Brain microvascular endothelial cell (primary cell): ENCODE results near the gene ERCC6.

Source experiments
- DNase-seq: peaks from one replicate; pipeline ENCODE4 v3.0.0-alpha.2; 2020
- H3K27ac ChIP-seq: fragments of 250-450 bp; sonication (Bioruptor Pico); 2 replicates; pipeline ENCODE4 v1.5.1; 2020; ENCODE audit warnings: mild to moderate bottlenecking, moderate library complexity
- H3K27me3 ChIP-seq: fragments of 250-450 bp; sonication (Bioruptor Pico); replicated peaks from 2 replicates; pipeline ENCODE4 v1.5.1; 2020; ENCODE audit warnings: mild to moderate bottlenecking
- H3K36me3 ChIP-seq: fragments of 250-450 bp; sonication (Bioruptor Pico); replicated peaks from 2 replicates; pipeline ENCODE4 v1.5.1; 2020; ENCODE audit warnings: mild to moderate bottlenecking
- H3K4me3 ChIP-seq: 2 replicates; pipeline ENCODE4 v1.5.1; 2011; ENCODE audit warnings: low read depth, mild to moderate bottlenecking, control low read depth, low read length, moderate library complexity
- CTCF ChIP-seq: IDR thresholded peaks from 2 replicates; pipeline ENCODE4 v1.5.1; 2011; ENCODE audit warnings: low read depth, mild to moderate bottlenecking, moderate library complexity, low read length, control low read depth, inconsistent platforms; ENCODE audit errors: missing control alignments
- in situ Hi-C: cut with HindIII; loops from 2 replicates; pipeline ENCODE4 v1.10.0; 2017; ENCODE audit warnings: low sequenced_read_pairs, low pct_ligation_motif_present

The ERCC6 gene

GRCh38 chr10:49577182-49577925, 38.4 kb upstream of the ERCC6 start:
- in situ Hi-C loops, result no loop called here
- no peak for TF ChIP-seq CTCF
- Histone ChIP-seq H3K27me3 (no peaks in the 10 kb centered on the region), H3K36me3 (no peaks in the 10 kb centered on the region), H3K4me3 (no peak overlapping the region), H3K27ac (no peak overlapping the region)
- DNase-seq, result no peak

DNA sequence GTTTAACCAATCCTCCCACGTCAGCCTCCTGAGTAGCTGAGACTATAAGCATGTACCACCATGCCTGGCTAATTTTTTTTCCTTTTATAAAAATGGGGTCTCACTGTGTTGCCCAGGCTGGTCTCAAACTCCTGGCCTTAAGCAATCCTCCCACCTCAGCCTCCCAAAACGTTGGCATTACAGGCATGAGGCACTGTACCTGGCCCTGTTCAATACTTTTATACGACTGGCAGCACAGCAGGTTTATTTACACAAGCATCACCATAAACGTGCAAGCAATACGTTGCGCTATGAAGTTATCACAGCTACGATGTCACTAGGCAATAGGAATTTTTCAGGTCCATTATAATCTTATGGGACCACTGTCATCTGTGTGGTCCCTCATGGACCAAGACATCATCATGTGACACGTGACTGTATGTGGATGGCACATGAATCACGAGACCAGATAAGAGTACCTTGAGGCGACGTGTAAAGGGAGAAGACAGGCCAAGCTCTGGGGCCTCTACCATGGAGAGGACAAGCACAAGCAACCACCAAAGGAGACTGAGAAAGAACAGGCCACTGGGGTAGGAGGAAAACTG, 36.7 kb upstream of the ERCC6 start:
- no peak for TF ChIP-seq CTCF
- Histone ChIP-seq H3K27me3 (no peaks in the 10 kb centered on the region), H3K27ac (no peak overlapping the region), H3K36me3 (no peaks in the 10 kb centered on the region), H3K4me3 (no peak overlapping the region)
- in situ Hi-C loops, result no loop called here
- no peak for DNase-seq

DNA sequence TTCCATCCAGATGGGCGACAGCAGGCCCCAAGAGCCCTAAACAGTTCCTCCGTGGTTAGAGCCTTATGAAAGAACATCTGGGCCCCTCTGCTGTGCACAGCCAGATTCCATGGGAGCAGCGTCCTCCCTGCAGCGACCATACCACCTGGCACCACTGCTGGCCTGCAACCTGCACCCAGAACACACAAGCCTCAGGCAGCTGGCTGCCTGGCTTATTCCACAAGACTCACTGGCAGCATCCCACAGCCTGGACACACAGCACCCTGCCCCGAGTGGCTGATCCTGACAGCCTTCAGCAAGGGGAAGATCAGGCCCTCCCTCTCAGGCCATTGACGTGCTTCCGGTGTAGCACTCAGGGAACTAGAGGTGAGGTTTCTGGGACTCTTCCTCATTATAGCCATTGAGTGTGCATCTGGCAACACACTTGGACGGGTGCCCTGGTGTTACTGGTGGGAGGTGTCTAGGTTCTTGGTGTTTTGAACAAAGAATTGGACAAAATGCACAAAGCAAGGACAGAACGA, 33.7 kb upstream of the ERCC6 start:
- no peaks in the 10 kb centered on the region for H3K36me3 ChIP-seq
- no peak for TF ChIP-seq CTCF
- no peak overlapping the region for H3K4me3 ChIP-seq
- in situ Hi-C loops, result no loop called here
- DNase-seq, result no peak
- H3K27me3 ChIP-seq, result no peaks in the 10 kb centered on the region
- no peak overlapping the region for H3K27ac ChIP-seq

DNA sequence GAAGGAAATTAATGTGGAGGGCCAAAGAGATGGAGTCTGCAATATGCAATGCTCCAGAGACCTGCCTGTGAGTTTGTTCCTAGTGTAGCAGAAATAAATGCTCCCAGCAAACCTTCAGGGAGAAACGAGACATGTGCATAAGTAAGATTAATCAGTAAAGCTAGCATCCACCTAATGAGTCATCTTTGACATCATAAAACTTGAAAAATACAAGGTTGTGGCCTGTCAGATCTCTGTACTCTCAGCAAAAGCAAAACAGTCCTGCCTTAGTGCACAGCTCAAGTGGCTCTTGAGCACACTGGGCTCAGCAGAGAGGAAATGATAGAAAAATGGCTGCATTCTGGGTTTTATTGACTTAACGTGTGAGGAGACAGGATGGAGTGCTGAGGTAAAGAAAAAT, 32.5 kb upstream of the ERCC6 start:
- H3K27me3 ChIP-seq, result no peaks in the 10 kb centered on the region
- H3K36me3 ChIP-seq, result no peaks in the 10 kb centered on the region
- H3K4me3 ChIP-seq, result no peak overlapping the region
- DNase-seq, result no peak
- in situ Hi-C loops, result no loop called here
- no peak for TF ChIP-seq CTCF
- no peak overlapping the region for H3K27ac ChIP-seq

DNA sequence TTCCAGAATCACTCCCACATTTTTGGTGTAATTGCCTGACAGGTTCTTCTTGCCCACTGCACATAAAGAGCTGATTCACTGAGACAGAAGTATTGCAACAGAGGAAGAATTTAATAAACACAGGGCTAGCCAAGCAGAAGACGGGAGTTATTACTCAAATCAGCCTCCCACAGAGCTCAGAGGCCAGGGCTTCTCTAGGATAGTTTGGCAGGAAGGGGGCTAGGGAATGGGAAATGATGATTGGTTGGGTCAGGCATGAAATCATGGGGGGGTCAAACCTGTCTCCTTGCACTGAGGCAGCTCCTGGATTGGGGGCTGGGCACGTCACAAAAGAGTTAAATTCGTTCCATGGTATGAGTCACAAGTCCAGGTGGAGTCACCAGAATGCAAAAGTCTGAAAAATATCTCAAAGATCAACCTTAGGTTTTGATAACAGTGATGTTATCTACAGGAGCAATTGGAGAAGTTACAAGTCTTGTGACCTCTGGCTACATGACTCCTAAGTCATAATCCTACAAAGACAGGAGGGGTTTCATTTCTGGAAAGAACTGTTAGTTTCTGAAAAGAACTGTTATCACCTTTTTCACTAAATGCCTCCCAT, 30.2 kb upstream of the ERCC6 start:
- in situ Hi-C loops, result no loop called here
- Histone ChIP-seq H3K27me3 (no peaks in the 10 kb centered on the region), H3K36me3 (no peaks in the 10 kb centered on the region), H3K27ac (peak overlapping the region; percentile 23), H3K4me3 (no peak overlapping the region)
- TF ChIP-seq CTCF, result no peak
- DNase-seq, result peak; percentile 24
